Measurements from ENCODE around the gene DCD. TPM values are rescaled to one million over a fixed set of nuclear protein-coding genes. Genes with fewer than 3 reads are reported as not detected.

DCD gene
- total and polyA plus RNA-seq, 9 donors = not detected

GRCh38 chr12:54596526-54596946 is 51.6 kb downstream of the DCD start:
- Histone ChIP-seq H3K36me3 (ENCODE audit: control insufficient read depth, insufficient read depth, low read length) (no peaks in the 10 kb centered on the region), H3K9me3 (replicated peaks; ENCODE audit: control insufficient read depth, low read depth, low read length) (no peaks in the 10 kb centered on the region), H3K27ac (ENCODE audit: low read length) (no peak overlapping the region), H3K4me1 (ENCODE audit: control insufficient read depth, insufficient read depth, low read length) (no peaks in the 10 kb centered on the region), H3K27me3 (ENCODE audit: control insufficient read depth, insufficient read depth, low read length) (peaks cover 4% of the 10 kb centered on the region), H3K4me3 (ENCODE audit: low read length) (no peak overlapping the region)
- DNase-seq = peak; percentile 76
- 44% methylated on average over 2 of the region's 3 CpGs for WGBS (ENCODE audit: insufficient coverage)

GRCh38 chr12:54595471-54595870 is 52.7 kb downstream of the DCD start:
- Histone ChIP-seq H3K4me1 (ENCODE audit: control insufficient read depth, insufficient read depth, low read length) (peaks cover 4% of the 10 kb centered on the region), H3K27me3 (ENCODE audit: control insufficient read depth, insufficient read depth, low read length) (peaks cover 10% of the 10 kb centered on the region)
- no CpG with 5 or more reads among the region's 3 CpGs for WGBS (ENCODE audit: insufficient coverage)

More at GRCh38 chr12:54595471-54595870, 52.7 kb downstream of the DCD start:
- Histone ChIP-seq H3K27ac (ENCODE audit: low read length) (no peak overlapping the region), H3K36me3 (ENCODE audit: control insufficient read depth, insufficient read depth, low read length) (no peaks in the 10 kb centered on the region), H3K4me3 (ENCODE audit: low read length) (no peak overlapping the region), H3K9me3 (replicated peaks; ENCODE audit: control insufficient read depth, low read depth, low read length) (no peaks in the 10 kb centered on the region)
- no peak for DNase-seq

Other genes starting within 250 kb of the DCD start
- gene ITGA5, start 229.1 kb downstream of the DCD start, total RNA-seq = 70.7 TPM
- 100 to 1,000 TPM in 6 of 8 donors, 10 to 100 TPM in 2; 88.9 to 129 (median 111) TPM for gene ITGA5, start 229.1 kb downstream of the DCD start, polyA plus RNA-seq (ENCODE audit: insufficient read depth in 1 of 8, insufficient read length in 8 of 8, low replicate concordance in 1 of 8)
- gene GTSF1, start 174.8 kb downstream of the DCD start, total RNA-seq = not detected
- under 1 TPM in 5 of 8 donors, not detected in 3; 0.20 to 0.58 (median 0.23) TPM for gene GTSF1, start 174.8 kb downstream of the DCD start, polyA plus RNA-seq (ENCODE audit: insufficient read depth in 1 of 8, insufficient read length in 8 of 8, low replicate concordance in 1 of 8)
- 6.3 TPM for gene NCKAP1L, start 150.6 kb downstream of the DCD start, total RNA-seq
- gene NCKAP1L, start 150.6 kb downstream of the DCD start, polyA plus RNA-seq (ENCODE audit: insufficient read depth in 1 of 8, insufficient read length in 8 of 8, low replicate concordance in 1 of 8) = 1 to 10 TPM; 4.2 to 7.2 (median 5.3) TPM
- 3.6 TPM for gene PDE1B, start 98.8 kb downstream of the DCD start, total RNA-seq
- gene PDE1B, start 98.8 kb downstream of the DCD start, polyA plus RNA-seq (ENCODE audit: insufficient read depth in 1 of 8, insufficient read length in 8 of 8, low replicate concordance in 1 of 8) = 1 to 10 TPM; 3.5 to 5.0 (median 4.1) TPM
- gene PPP1R1A, start 59.7 kb downstream of the DCD start, total RNA-seq = 17.6 TPM
- gene PPP1R1A, start 59.7 kb downstream of the DCD start, polyA plus RNA-seq (ENCODE audit: insufficient read depth in 1 of 8, insufficient read length in 8 of 8, low replicate concordance in 1 of 8) = 10 to 100 TPM; 23.1 to 64.6 (median 45.3) TPM
- gene LACRT, start 13.5 kb downstream of the DCD start, total RNA-seq = not detected
- gene LACRT, start 13.5 kb downstream of the DCD start, polyA plus RNA-seq (ENCODE audit: insufficient read depth in 1 of 8, insufficient read length in 8 of 8, low replicate concordance in 1 of 8) = not detected
- not detected for gene MUCL1, start 206.2 kb upstream of the DCD start, total RNA-seq
- not detected for gene MUCL1, start 206.2 kb upstream of the DCD start, polyA plus RNA-seq (ENCODE audit: insufficient read depth in 1 of 8, insufficient read length in 8 of 8, low replicate concordance in 1 of 8)

Measured in muscle of leg (tissue), 11 donors.